NCI-H2081 treated with DMSO at 0.1 percent for 48 hours (cell line): ENCODE data around the gene PSMA7.

ENCODE experiments used
- DNase-seq: peaks from one replicate; lab custom pipeline; 2025; lab: John Stamatoyannopoulos, UW

PSMA7 gene

DNA sequence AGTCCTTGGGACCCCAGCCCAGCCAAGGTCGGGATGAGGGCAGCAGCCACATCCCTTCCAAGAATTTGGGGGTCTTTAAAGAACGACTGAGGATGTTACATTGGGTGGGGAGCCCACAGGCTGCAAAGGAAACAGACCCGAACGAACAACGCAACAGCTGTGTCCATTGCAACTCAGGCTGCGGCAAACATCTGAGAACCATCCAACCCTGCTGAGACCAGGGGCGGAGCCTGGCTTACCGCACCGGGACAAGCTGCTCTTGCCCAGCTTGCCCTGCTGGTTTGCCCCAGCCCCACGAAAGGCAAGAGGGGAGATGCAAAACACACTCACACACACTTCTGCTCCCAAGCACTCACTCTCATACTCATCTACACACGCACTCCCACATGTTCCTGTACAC, 56.0 kb downstream of the PSMA7 start:
- DNase-seq = no peak
